Activated T-cell treated with anti-CD3 and anti-CD28 coated beads, Interleukin-2, amount 50 U/mL, for 4 hours (primary cell): ENCODE results near the gene EDN3. TPM values are rescaled to one million over a fixed set of nuclear protein-coding genes. Genes with fewer than 3 reads are reported as not detected.

Experiments used
- ATAC-seq, 2 donors: fragments of 200-7000 bp; cut with Tn5 transposase; one replicate each; pipeline ENCODE4 v1.10.0; 2021
- DNase-seq: peaks from one replicate; pipeline ENCODE4 v3.0.0-alpha.2; 2020
- H3K27me3 Mint-ChIP-seq: one replicate; pipeline ENCODE4 v1.8.0; 2021; ENCODE audit warnings: low read depth, mixed read lengths
- H3K36me3 Mint-ChIP-seq: one replicate; pipeline ENCODE4 v1.8.0; 2022; ENCODE audit warnings: mixed read lengths; ENCODE audit not compliant: insufficient read depth
- H3K4me1 Mint-ChIP-seq: one replicate; pipeline ENCODE4 v1.8.0; 2021; ENCODE audit warnings: low read depth, mixed read lengths
- H3K4me3 Mint-ChIP-seq: one replicate; pipeline ENCODE4 v1.8.0; 2021; ENCODE audit warnings: mild to moderate bottlenecking, moderate library complexity, mixed read lengths
- H3K9me3 Mint-ChIP-seq: one replicate; pipeline ENCODE4 v1.8.0; 2021; ENCODE audit warnings: mixed read lengths
- total RNA-seq, 3 donors: library from RNA; stranded (reverse); gene quantifications; one replicate each; pipeline ENCODE4 v1.2.1, GENCODE V29; 2021

Gene EDN3
- total RNA-seq, 3 donors from 2014 or later = not detected

GRCh38 chr20:59320426-59320825 is 20.0 kb downstream of the EDN3 start:
- H3K4me1 Mint-ChIP-seq = no peaks in the 10 kb centered on the region
- no peaks in the 10 kb centered on the region for H3K27me3 Mint-ChIP-seq
- no peak overlapping the region for H3K4me3 Mint-ChIP-seq
- no peaks in the 10 kb centered on the region for H3K36me3 Mint-ChIP-seq
- no peaks in the 10 kb centered on the region for H3K9me3 Mint-ChIP-seq
- no peak for DNase-seq
- no peak for ATAC-seq

DNA sequence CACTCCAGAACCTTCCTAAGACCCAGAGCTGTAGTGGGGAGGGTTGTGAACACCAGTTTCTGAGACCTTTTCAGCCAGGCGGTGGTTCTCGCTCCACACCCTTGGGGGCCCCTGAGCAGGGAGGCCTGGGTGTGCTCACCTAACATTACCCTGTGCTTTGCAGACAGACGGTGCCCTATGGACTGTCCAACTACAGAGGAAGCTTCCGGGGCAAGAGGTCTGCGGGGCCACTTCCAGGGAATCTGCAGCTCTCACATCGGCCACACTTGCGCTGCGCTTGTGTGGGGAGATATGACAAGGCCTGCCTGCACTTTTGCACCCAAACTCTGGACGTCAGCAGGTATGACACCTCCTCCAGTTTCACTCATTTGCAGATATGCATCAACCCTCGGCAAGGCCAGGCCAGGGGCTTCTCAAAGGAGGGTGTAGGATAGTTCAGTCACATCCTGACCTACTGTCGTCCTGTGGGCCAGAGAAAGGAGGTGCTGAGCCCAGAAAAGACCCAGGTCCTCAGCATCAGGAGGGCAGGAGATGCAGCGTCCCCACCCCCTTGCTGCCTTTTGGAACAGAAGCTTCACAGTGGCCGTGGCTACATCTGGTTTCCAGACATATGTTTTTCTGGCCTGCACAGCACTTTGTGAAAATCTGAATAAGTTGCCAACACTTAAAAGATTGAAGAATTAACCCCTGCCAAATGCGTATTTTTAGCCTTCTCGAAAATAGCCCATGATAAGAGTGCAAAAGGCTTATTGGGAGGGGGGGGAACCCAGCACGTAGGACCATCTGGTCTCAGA is 20.6 kb downstream of the EDN3 start:
- no peak for DNase-seq
- no peak for ATAC-seq
- H3K27me3 Mint-ChIP-seq = no peaks in the 10 kb centered on the region
- no peaks in the 10 kb centered on the region for H3K4me1 Mint-ChIP-seq
- no peaks in the 10 kb centered on the region for H3K36me3 Mint-ChIP-seq
- H3K4me3 Mint-ChIP-seq = no peak overlapping the region
- no peaks in the 10 kb centered on the region for H3K9me3 Mint-ChIP-seq

- Mint-ChIP-seq H3K4me3 (no peak overlapping the region), H3K9me3 (no peaks in the 10 kb centered on the region)
- no peak for ATAC-seq
These were observed 21.7 kb downstream of the EDN3 start for GRCh38 chr20:59322081-59322480.

GRCh38 chr20:59322585-59323454 is 22.4 kb downstream of the EDN3 start:
- ATAC-seq (no peak), DNase-seq (no peak)
- Mint-ChIP-seq H3K4me1 (no peaks in the 10 kb centered on the region), H3K27me3 (no peaks in the 10 kb centered on the region), H3K4me3 (no peak overlapping the region), H3K36me3 (no peaks in the 10 kb centered on the region), H3K9me3 (no peaks in the 10 kb centered on the region)

More at GRCh38 chr20:59322081-59322480, 21.7 kb downstream of the EDN3 start:
- no peaks in the 10 kb centered on the region for H3K36me3 Mint-ChIP-seq
- H3K27me3 Mint-ChIP-seq = no peaks in the 10 kb centered on the region
- no peak for DNase-seq
- H3K4me1 Mint-ChIP-seq = no peaks in the 10 kb centered on the region

GRCh38 chr20:59323731-59324130 is 23.3 kb downstream of the EDN3 start:
- H3K27me3 Mint-ChIP-seq = no peaks in the 10 kb centered on the region
- DNase-seq (no peak), ATAC-seq (no peak)
- no peaks in the 10 kb centered on the region for H3K4me1 Mint-ChIP-seq
- H3K9me3 Mint-ChIP-seq = no peaks in the 10 kb centered on the region
- no peak overlapping the region for H3K4me3 Mint-ChIP-seq
- no peaks in the 10 kb centered on the region for H3K36me3 Mint-ChIP-seq

DNA sequence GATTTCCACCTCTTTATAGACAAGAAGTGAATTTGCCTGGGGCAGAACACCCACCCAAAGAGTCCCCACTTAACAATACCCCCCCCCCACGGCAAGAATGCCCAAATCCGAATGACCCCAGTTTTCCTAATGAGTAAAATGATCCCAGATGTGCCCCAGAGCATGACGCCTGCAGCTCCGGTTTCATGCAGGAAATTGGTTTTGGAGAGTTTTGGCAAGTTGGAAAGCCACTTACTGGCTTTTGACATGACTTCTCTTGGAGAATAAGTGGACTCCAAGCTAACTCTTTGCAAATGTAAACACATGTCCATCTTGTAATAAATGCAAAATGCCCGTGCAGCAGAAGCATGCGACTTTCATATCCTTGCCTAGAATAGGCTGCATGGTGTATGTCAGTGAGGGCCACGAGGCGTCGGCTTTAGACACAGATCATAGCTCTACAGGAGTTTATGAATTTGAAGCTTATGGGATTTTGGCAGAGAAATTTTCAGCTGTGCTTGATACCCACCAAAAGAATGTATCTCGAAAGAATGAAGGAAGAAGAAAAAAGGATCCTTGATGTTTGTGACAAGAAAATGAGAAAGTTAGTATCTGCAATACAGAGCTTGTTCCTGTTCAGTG is 24.2 kb downstream of the EDN3 start:
- no peak for DNase-seq
- H3K9me3 Mint-ChIP-seq = no peaks in the 10 kb centered on the region
- no peaks in the 10 kb centered on the region for H3K36me3 Mint-ChIP-seq
- no peak overlapping the region for H3K4me3 Mint-ChIP-seq
- ATAC-seq = no peak
- no peaks in the 10 kb centered on the region for H3K27me3 Mint-ChIP-seq
- no peaks in the 10 kb centered on the region for H3K4me1 Mint-ChIP-seq

GRCh38 chr20:59325142-59325523 is 24.7 kb downstream of the EDN3 start:
- Mint-ChIP-seq H3K36me3 (no peaks in the 10 kb centered on the region), H3K4me1 (no peaks in the 10 kb centered on the region), H3K27me3 (no peaks in the 10 kb centered on the region), H3K4me3 (no peak overlapping the region), H3K9me3 (no peaks in the 10 kb centered on the region)
- DNase-seq (no peak), ATAC-seq (no peak)

DNA sequence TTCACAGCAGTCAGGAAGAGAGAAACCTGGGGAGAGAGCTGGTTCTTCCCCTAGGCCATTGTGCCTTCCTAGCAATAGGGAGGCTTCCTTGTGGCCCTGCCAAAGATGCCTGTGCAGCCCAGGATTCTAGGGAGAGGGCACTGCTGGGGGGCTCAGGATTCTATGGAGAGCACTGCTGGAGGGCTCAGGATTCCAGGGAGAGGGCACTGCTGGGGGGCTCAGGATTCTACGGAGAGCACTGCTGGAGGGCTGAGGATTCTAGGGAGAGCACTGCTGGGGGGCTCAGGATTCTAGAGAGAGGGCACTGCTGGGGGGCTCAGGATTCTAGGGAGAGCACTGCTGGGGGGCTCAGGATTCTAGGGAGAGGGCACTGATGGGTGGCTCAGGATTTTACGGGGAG is 25.8 kb downstream of the EDN3 start:
- no peak overlapping the region for H3K4me3 Mint-ChIP-seq
- H3K36me3 Mint-ChIP-seq = no peaks in the 10 kb centered on the region
- H3K4me1 Mint-ChIP-seq = no peaks in the 10 kb centered on the region
- ATAC-seq (no peak), DNase-seq (no peak)
- peaks cover 2% of the 10 kb centered on the region for H3K27me3 Mint-ChIP-seq
- no peaks in the 10 kb centered on the region for H3K9me3 Mint-ChIP-seq

DNA sequence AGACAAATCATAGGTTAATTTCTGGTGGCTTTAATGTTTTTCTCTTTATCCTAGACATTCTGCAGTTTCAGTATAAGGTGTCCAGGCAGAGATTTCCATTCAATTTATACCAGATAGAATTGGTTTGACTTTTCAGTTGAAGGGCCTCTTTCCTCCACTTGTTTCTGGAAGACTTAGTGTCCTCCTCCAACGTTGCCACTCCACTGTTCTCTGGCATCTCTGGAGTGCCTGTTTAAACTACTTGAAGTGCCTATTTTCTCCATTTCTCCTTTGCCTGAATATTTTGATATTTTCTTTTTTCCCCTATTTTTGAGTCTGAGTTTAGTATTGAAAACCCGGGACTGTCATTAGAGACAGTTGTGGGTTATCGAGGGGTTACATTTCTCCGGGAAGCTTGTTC is 27.7 kb downstream of the EDN3 start:
- H3K9me3 Mint-ChIP-seq = no peaks in the 10 kb centered on the region
- H3K27me3 Mint-ChIP-seq = peaks cover 5% of the 10 kb centered on the region
- no peak overlapping the region for H3K4me3 Mint-ChIP-seq
- H3K4me1 Mint-ChIP-seq = no peaks in the 10 kb centered on the region
- ATAC-seq (no peak), DNase-seq (no peak)
- no peaks in the 10 kb centered on the region for H3K36me3 Mint-ChIP-seq

DNA sequence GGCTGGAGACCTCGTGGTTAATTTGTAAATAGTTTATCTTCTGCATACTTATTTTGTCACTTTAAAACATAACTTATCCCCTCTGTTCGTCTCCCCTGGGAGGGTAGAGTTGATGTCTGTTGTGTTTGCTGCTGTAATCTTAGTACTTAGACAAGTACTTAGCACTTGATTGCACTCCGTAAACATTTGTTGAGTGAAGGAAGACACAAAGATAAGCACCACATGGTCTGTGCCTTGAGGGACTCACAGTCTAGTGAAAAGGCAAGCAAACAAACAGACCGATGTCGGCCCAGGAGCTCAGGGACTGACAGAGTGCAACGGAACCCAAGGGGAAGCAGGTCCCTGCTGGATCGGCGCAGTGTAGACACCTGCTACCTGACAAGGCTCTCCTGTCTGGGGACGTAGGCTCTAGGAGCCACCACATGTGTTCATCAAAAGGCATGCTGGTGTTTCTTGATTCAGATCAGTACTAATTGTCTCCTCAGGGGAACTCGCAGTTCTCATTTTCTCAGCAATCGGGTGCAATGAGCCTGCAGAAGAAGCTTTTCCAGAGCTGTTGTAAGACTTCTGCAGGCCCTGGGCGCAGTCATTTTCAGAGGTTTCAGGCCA is 31.4 kb downstream of the EDN3 start:
- H3K4me1 Mint-ChIP-seq = no peaks in the 10 kb centered on the region
- DNase-seq (no peak), ATAC-seq (no peak)
- H3K27me3 Mint-ChIP-seq = peaks cover 10% of the 10 kb centered on the region
- H3K36me3 Mint-ChIP-seq = no peaks in the 10 kb centered on the region
- H3K9me3 Mint-ChIP-seq = no peaks in the 10 kb centered on the region
- no peak overlapping the region for H3K4me3 Mint-ChIP-seq

- H3K9me3 Mint-ChIP-seq = no peaks in the 10 kb centered on the region
- peaks cover 10% of the 10 kb centered on the region for H3K27me3 Mint-ChIP-seq
- no peaks in the 10 kb centered on the region for H3K4me1 Mint-ChIP-seq
- DNase-seq = no peak
- H3K4me3 Mint-ChIP-seq = no peak overlapping the region
- H3K36me3 Mint-ChIP-seq = no peaks in the 10 kb centered on the region
- ATAC-seq = no peak
These were observed 32.9 kb downstream of the EDN3 start for GRCh38 chr20:59333260-59333845.

DNA sequence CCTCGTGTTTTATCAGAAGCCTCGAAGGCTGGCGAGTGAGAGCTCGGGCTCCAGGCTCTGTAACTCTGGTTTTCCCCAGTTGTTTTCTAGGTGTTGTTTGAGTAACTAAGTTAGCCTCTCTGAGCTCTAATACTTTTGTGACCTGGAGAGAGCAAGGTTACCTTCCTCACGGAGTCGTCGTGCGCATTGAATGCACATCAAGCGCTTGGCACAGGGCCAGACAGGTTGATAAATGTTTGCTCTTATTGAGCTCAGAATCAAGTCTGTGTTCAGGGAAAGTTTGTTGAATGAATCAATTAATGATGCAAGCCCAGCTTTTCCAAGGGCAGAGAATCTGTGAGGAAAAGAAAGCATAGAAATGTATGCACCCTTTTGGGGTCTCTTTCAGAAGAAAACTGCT is 33.5 kb downstream of the EDN3 start:
- ATAC-seq (no peak), DNase-seq (no peak)
- Mint-ChIP-seq H3K9me3 (no peaks in the 10 kb centered on the region), H3K4me3 (no peak overlapping the region), H3K4me1 (no peaks in the 10 kb centered on the region), H3K27me3 (peaks cover 10% of the 10 kb centered on the region), H3K36me3 (no peaks in the 10 kb centered on the region)

- H3K27me3 Mint-ChIP-seq = peaks cover 10% of the 10 kb centered on the region
- H3K4me3 Mint-ChIP-seq = no peak overlapping the region
- no peaks in the 10 kb centered on the region for H3K9me3 Mint-ChIP-seq
- no peaks in the 10 kb centered on the region for H3K36me3 Mint-ChIP-seq
- no peaks in the 10 kb centered on the region for H3K4me1 Mint-ChIP-seq
- DNase-seq = no peak
- no peak for ATAC-seq
These were observed 34.4 kb downstream of the EDN3 start for GRCh38 chr20:59334651-59335300.

DNA sequence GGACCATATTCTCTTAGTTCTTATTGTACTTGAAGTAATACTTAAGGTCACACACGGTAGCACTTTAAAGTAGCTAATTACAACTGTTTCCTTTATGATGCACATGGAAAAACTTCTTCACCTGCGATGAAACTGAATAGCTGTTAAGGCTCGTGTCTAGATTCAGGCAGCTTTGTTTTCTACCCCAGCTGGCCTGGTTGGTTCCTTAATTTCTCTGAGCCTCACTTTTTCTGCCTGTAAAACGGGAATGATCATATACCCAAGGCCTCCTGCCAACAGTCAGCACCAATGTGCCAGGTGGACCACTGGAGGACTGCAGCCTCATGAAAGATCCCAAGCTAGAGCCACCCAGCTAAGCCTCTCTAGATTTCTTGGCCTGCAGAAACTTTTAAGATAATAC is 35.0 kb downstream of the EDN3 start:
- no peak for ATAC-seq
- no peaks in the 10 kb centered on the region for H3K4me1 Mint-ChIP-seq
- H3K4me3 Mint-ChIP-seq = no peak overlapping the region

More for the DNA sequence above, 35.0 kb downstream of the EDN3 start:
- DNase-seq = no peak
- Mint-ChIP-seq H3K36me3 (no peaks in the 10 kb centered on the region), H3K27me3 (peaks cover 10% of the 10 kb centered on the region), H3K9me3 (no peaks in the 10 kb centered on the region)
